GM19455 (cell line): ENCODE results near the gene EEF2K.
"Not testable (repeated sequence)": the region's sequence is repeated elsewhere in the genome, so short reads cannot be mapped to it uniquely, and the experiment has no call there.

Source experiments
- ATAC-seq: cut with Tn5 transposase; IDR thresholded peaks from one replicate; pipeline ENCODE4 v1.9.1; 2021; ENCODE audit not compliant: unreplicated experiment

EEF2K gene

GRCh38 chr16:22206013-22206841 is at the start of gene EEF2K:
EEF2K (plus strand) TSS chr16:22206278; CDS start chr16:22225730, 19,452 bp downstream.
- peak; percentile 88 for ATAC-seq

GRCh38 chr16:22161401-22161800 is 44.7 kb upstream of the EEF2K start:
- no peak for ATAC-seq

GRCh38 chr16:22161999-22162655 is 44.0 kb upstream of the EEF2K start, which contains the start of gene SDR42E2:
SDR42E2 (plus strand) TSS chr16:22162506; CDS start chr16:22165583, 3,077 bp downstream.
- ATAC-seq: no peak

GRCh38 chr16:22162656-22163009 is 43.4 kb upstream of the EEF2K start:
- no peak for ATAC-seq

- ATAC-seq: no peak
These were observed 42.3 kb upstream of the EEF2K start for GRCh38 chr16:22163806-22164205.

- no peak for ATAC-seq
These were observed 41.6 kb upstream of the EEF2K start for GRCh38 chr16:22164482-22164881.

GRCh38 chr16:22165508-22166285 is 40.4 kb upstream of the EEF2K start:
- no peak for ATAC-seq

GRCh38 chr16:22171953-22172352 is 34.1 kb upstream of the EEF2K start:
- ATAC-seq: no peak

- ATAC-seq: not testable (repeated sequence)
These were observed 33.4 kb upstream of the EEF2K start for GRCh38 chr16:22172642-22173041.

GRCh38 chr16:22174642-22175041 is 31.4 kb upstream of the EEF2K start:
- no peak for ATAC-seq

- ATAC-seq: no peak
These were observed 27.8 kb upstream of the EEF2K start for GRCh38 chr16:22177968-22178930.

- no peak for ATAC-seq
These were observed 24.7 kb upstream of the EEF2K start for GRCh38 chr16:22181426-22181825.

GRCh38 chr16:22181843-22182242 is 24.2 kb upstream of the EEF2K start:
- no peak for ATAC-seq

- no peak for ATAC-seq
These were observed 22.7 kb upstream of the EEF2K start for GRCh38 chr16:22183335-22183734.

- ATAC-seq: no peak
These were observed 22.0 kb upstream of the EEF2K start for GRCh38 chr16:22183901-22184614.

- no peak for ATAC-seq
These were observed 21.5 kb upstream of the EEF2K start for GRCh38 chr16:22184615-22184968.

GRCh38 chr16:22186517-22186916 is 19.6 kb upstream of the EEF2K start:
- no peak for ATAC-seq

- ATAC-seq: no peak
These were observed 17.8 kb upstream of the EEF2K start for GRCh38 chr16:22188267-22188594.

- no peak for ATAC-seq
These were observed 17.3 kb upstream of the EEF2K start for GRCh38 chr16:22188595-22189442.
